ENCODE results near the gene ZNF625.

- TF ChIP-seq POLR2A (IDR thresholded peaks at IDR 0.05) (no peak), CTCF (IDR thresholded peaks at IDR 0.05) (no peak)
Measured at GRCh38 chr19:12133069-12133468, 23.5 kb downstream of the ZNF625 start.

Data from heart left ventricle (tissue), 13 donors.